Epithelial cell of proximal tubule (primary cell): ENCODE measurements around the gene AFF3. TPM values are rescaled to one million over a fixed set of nuclear protein-coding genes. Genes with fewer than 3 reads are reported as not detected.

Source experiments
- DNase-seq: peaks from one replicate; pipeline ENCODE4 v3.0.0-alpha.2; 2011; ENCODE audit warnings: low read depth
- H3K4me3 ChIP-seq: 2 replicates; pipeline ENCODE4 v1.5.1; 2011; ENCODE audit warnings: low read depth, mild to moderate bottlenecking, low read length
- CTCF ChIP-seq: conservative IDR thresholded peaks from 2 replicates; pipeline ENCODE4 v1.5.1; 2012; ENCODE audit warnings: low read depth, mild to moderate bottlenecking, low read length
- total RNA-seq: library from RNA; depleted of rRNA; stranded (reverse); fragments of >200 nt; gene quantifications from 2 replicates; pipeline ENCODE4 v1.2.3, GENCODE V29; 2015

AFF3 gene
- total RNA-seq, 1 donor from 2014 or later: 0.35 TPM

DNA sequence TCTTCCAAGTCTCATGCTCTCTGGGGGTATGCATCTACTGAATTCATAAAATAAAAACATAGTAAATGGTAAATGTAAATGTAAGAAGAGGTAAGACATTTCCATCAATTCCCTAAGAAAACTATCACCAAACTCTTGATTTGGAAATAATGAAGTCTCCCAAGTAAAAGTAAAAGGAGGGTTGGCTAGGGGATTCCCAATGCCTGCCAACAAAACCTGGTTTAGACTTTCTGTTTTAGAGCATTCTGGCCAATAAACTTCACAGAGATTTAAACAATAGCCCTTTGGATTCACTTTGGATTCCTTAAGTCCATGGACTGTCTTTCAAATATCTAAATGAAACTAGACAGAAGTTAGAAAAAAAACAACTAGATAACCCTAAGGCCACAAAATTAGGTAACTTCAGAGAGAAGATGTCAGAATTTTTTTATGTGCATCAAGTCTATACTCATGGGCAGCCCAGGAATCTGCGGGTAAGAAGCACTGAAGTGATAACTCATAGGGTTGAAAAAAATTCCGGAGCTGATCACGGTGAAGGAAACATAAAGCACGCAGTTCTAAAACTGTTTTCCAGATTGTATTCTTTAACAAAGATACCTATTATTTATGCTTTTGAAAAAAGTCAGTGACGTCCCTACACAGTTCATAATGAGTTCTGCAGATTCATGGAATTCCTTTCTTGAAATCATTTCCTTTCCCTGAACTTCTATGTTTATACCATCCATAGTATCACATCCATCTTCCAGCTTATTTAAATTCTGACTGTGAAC, 263.6 kb downstream of the AFF3 start:
- TF ChIP-seq CTCF: no peak
- H3K4me3 ChIP-seq: no peak overlapping the region
- DNase-seq: no peak

DNA sequence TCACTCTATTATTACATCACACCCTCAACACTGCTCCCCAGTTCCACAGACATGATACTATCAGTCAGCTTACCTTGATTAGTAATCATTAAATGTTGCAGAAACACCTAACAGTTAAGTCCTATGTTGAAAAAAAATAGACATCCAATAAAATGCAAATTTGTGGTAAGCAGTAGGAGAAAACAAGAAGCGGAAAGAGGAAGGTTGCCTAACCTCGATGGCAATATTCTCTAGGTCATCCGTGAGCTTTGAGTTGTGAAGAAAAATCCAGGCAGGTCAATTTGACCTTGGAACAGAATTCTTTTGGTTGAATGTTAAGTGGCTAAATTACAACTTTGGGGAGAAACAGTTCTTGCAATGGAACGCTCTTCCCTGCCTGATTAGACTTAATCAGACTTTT, 264.4 kb downstream of the AFF3 start:
- no peak for DNase-seq
- no peak for TF ChIP-seq CTCF
- no peak overlapping the region for H3K4me3 ChIP-seq

- no peak for DNase-seq
- H3K4me3 ChIP-seq: no peak overlapping the region
- TF ChIP-seq CTCF: no peak
These were observed 265.4 kb downstream of the AFF3 start for GRCh38 chr2:99876956-99877355.

GRCh38 chr2:99875627-99876201, 266.7 kb downstream of the AFF3 start:
- no peak overlapping the region for H3K4me3 ChIP-seq
- DNase-seq: no peak
- TF ChIP-seq CTCF: no peak

DNA sequence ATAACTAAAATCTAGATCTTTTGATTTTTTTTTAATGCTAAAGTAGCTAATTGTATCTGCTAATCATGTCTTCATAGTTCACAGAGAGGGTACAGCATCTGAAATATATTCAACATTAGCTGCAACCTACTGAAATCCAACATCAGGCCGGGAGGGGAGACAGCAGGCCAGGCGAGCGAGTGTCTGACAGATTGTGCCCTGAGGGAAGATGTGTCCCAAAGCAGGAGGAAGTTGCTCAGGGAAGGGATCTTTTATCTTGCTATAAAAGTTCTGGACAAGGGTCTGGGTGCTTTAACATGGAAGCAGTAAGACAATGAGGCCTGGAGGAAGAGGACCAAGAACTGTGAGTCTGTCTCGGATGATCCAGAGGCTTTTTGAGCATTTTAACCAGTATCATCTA, 274.1 kb downstream of the AFF3 start:
- no peak for DNase-seq
- TF ChIP-seq CTCF: no peak
- no peak overlapping the region for H3K4me3 ChIP-seq

- no peak overlapping the region for H3K4me3 ChIP-seq
- no peak for TF ChIP-seq CTCF
- no peak for DNase-seq
These were observed 274.6 kb downstream of the AFF3 start for GRCh38 chr2:99867770-99868169.
